GM12878 (cell line): Measurements from ENCODE around the gene CFAP299. TPM values are rescaled to one million over a fixed set of nuclear protein-coding genes. Genes with fewer than 3 reads are reported as not detected.

Experiments used
- ATAC-seq: fragments of 200-7000 bp; cut with Tn5 transposase; 3 replicates; pipeline ENCODE4 v1.9.1; 2020; ENCODE audit warnings: mild to moderate bottlenecking, moderate library complexity
- BruUV-seq: library from RNA; stranded (reverse); fragments of 400-500 nt; replicated peaks from 2 replicates; lab custom pipeline; 2021; lab: Mats Ljungman, UMichigan
- CTCF ChIA-PET: fragments of 300-600 bp; sonication (Branson Sonifier 250); formaldehyde crosslinking; extraction: SDS; loops from one replicate; lab custom pipeline; 2021; ENCODE audit warnings: inconsistent platforms; lab: Yijun Ruan, JAX
- POLR2A ChIA-PET: fragments of 350-600 bp; formaldehyde crosslinking; extraction: SDS; loops from one replicate; lab custom pipeline; 2021; ENCODE audit warnings: inconsistent platforms; lab: Charles Lee
- RAD21 ChIA-PET: fragments of 300-600 bp; sonication (Branson Sonifier 250); formaldehyde crosslinking; loops from one replicate; lab custom pipeline; 2023; ENCODE audit warnings: antibody characterized with exemption; ENCODE audit not compliant: unreplicated experiment; lab: Charles Lee
- SMC1A ChIA-PET: fragments of 300-600 bp; sonication (Branson Sonifier 250); formaldehyde crosslinking; loops from one replicate; lab custom pipeline; 2023; ENCODE audit not compliant: unreplicated experiment, uncharacterized antibody; lab: Charles Lee
- DNase-seq: peaks from one replicate; pipeline ENCODE4 v3.0.0-alpha.2; 2011; ENCODE audit warnings: low read depth, low spot score
- FAIRE-seq: peaks from 3 replicates; lab custom pipeline; 2011; peaks lifted over from hg19 to GRCh38; lab: Jason Lieb, UNC
- H2AFZ ChIP-seq: 2 replicates; pipeline ENCODE4 v1.6.0; 2011; ENCODE audit warnings: low read depth, low read length, control low read depth; ENCODE audit not compliant: control insufficient read depth
- H3K27ac ChIP-seq: 2 replicates; pipeline ENCODE4 v1.5.1; 2011; ENCODE audit warnings: control low read depth; ENCODE audit not compliant: control insufficient read depth, insufficient read depth
- H3K27me3 ChIP-seq, 2 experiments: replicated peaks in 1 of 2; 2 replicates each; pipeline versions ENCODE4 v1.6.0 to v1.6.1; 2011; ENCODE audit warnings: low read length in 1 of 2; ENCODE audit not compliant: control insufficient read depth in 2 of 2, insufficient read depth in 2 of 2
- H3K36me3 ChIP-seq, 2 experiments: 2 replicates each; pipeline ENCODE4 v1.5.1; 2011; ENCODE audit warnings: low read length in 1 of 2; ENCODE audit not compliant: control insufficient read depth in 2 of 2, insufficient read depth in 2 of 2
- H3K4me1 ChIP-seq: 2 replicates; pipeline ENCODE4 v1.6.1; 2011; ENCODE audit warnings: mild to moderate bottlenecking, low read length, moderate library complexity, mixed read lengths; ENCODE audit not compliant: control insufficient read depth, insufficient read depth
- H3K4me2 ChIP-seq: 2 replicates; pipeline ENCODE4 v1.6.0; 2011; ENCODE audit warnings: control low read depth; ENCODE audit not compliant: control insufficient read depth, insufficient read depth
- H3K4me3 ChIP-seq: fragments of 200-600 bp; sonication (generic); 2 replicates; pipeline ENCODE4 v1.5.1; 2016
- H3K79me2 ChIP-seq: 2 replicates; pipeline ENCODE4 v1.6.0; 2011; ENCODE audit warnings: low read length; ENCODE audit not compliant: control insufficient read depth, insufficient read depth
- H3K9ac ChIP-seq: 2 replicates; pipeline ENCODE4 v1.8.0; 2011; ENCODE audit warnings: low read length, control low read depth, mixed read lengths; ENCODE audit not compliant: control insufficient read depth, insufficient read depth
- H3K9me3 ChIP-seq: replicated peaks from 3 replicates; pipeline ENCODE4 v1.5.1; 2011; ENCODE audit warnings: mild to moderate bottlenecking, low read length; ENCODE audit not compliant: control insufficient read depth, insufficient read depth
- H4K20me1 ChIP-seq: 2 replicates; pipeline ENCODE4 v1.6.0; 2011; ENCODE audit not compliant: control insufficient read depth, insufficient read depth
- BACH1 ChIP-seq: fragments of 450-650 bp; IDR thresholded peaks from 2 replicates; pipeline ENCODE4 v1.6.1; 2017; ENCODE audit warnings: mild to moderate bottlenecking, borderline replicate concordance
- EED ChIP-seq: sonication (generic); IDR thresholded peaks from 2 replicates; pipeline ENCODE4 v1.6.1; 2016; ENCODE audit warnings: antibody characterized with exemption, low read depth
- JUNB ChIP-seq: IDR thresholded peaks from 2 replicates; pipeline ENCODE4 v1.6.1; 2016; ENCODE audit warnings: antibody characterized with exemption, mild to moderate bottlenecking
- SIN3A ChIP-seq: IDR thresholded peaks from 2 replicates; pipeline ENCODE4 v1.6.1; 2012; ENCODE audit warnings: low read depth, low read length, improper control_type of control experiment
- ZBTB11 ChIP-seq: fragments of 450-650 bp; formaldehyde crosslinking; IDR thresholded peaks from 2 replicates; pipeline ENCODE4 v1.5.0; 2022; ENCODE audit warnings: mild to moderate bottlenecking, missing genetic modification characterization
- WGBS: methylation state at CpG from one replicate; pipeline ENCODE4 v1.1.6; 2016; ENCODE audit warnings: low lambda C conversion rate; ENCODE audit not compliant: insufficient replicate concordance, insufficient coverage; ENCODE audit errors: missing lambda C conversion rate; 5-methylcytosine and 5-hydroxymethylcytosine counted together
- in situ Hi-C: fragments of 300-500 bp; cut with MboI; formaldehyde crosslinking; loops from 9 replicates; pipeline ENCODE4 v1.14.3; 2018; ENCODE audit warnings: mixed read lengths
- intact Hi-C: fragments of 100-400 bp; cut with micrococcal nuclease; formaldehyde crosslinking; loops from one replicate; pipeline ENCODE4 v1.14.2; 2022; ENCODE audit not compliant: unreplicated experiment
- polyA plus RNA-seq, 11 experiments: library from polyadenylated mRNA; depleted of rRNA in 4 of 11; unstranded in 6 of 11; stranded (reverse) in 5 of 11; fragments of >200 nt; fragmentation: Nextera tagmentation in 4 of 11; fragmentation: Illumina TruSeq in 1 of 11; extraction: Ambion mirVana in 4 of 11; extraction: Trizol in 1 of 11; gene quantifications; 1 replicate in 1 of 11; 2 replicates in 10 of 11; pipeline versions ENCODE4 v1.2.1 to v1.2.3, GENCODE V29; 2011 to 2016; ENCODE audit warnings: inconsistent platforms in 2 of 11, missing spikeins in 2 of 11, low read depth in 1 of 11
- total RNA-seq, 4 experiments: library from RNA; depleted of rRNA in 3 of 4; stranded (reverse); fragments of >200 nt in 3 of 4; fragmentation: Illumina TruSeq in 1 of 4; extraction: Trizol in 1 of 4; gene quantifications; 2 replicates each; pipeline versions ENCODE4 v1.2.1 to v1.2.3, GENCODE V29; 2013 to 2021

CFAP299 gene
- total and polyA plus RNA-seq, 10 of the 15 experiments (the other 5 are each of a cell fraction or from before 2014, with no cell fraction given), result 0.06 to 0.34 TPM; not detected in 8

GRCh38 chr4:80874979-80875378, 539.4 kb downstream of the CFAP299 start:
- 0 out of 2 replicates have a peak overlapping the region, but pooled peaks have one; percentile 28 for H3K27ac ChIP-seq
- H4K20me1 ChIP-seq, result no peaks in the 10 kb centered on the region
- intact Hi-C loops, result loop anchor here (5.0 to 10.0 kb wide), 4 partner anchors 127 to 510 kb away; partner anchors contain the start of gene BMP3
- H3K9me3 ChIP-seq, result no peaks in the 10 kb centered on the region
- peaks cover 13% of the 10 kb centered on the region for H3K4me1 ChIP-seq
- WGBS, result 100% methylated on average over 2 of the region's 2 CpGs
- TF ChIP-seq SIN3A, result no peak
- TF ChIP-seq BACH1, result no peak
- TF ChIP-seq JUNB, result no peak
- no peak for TF ChIP-seq EED
- no peak for TF ChIP-seq ZBTB11 (CRISPR knock-in tag)
- no peak overlapping the region for H3K4me3 ChIP-seq
- ChIA-PET CTCF (interaction anchor here (0.7 kb wide), 1 partner anchor 375 kb away, joined by 3 read pairs; no protein-coding TSS in a partner anchor), RAD21 (interaction anchor here (0.7 to 1.5 kb wide), 5 partner anchors 23 to 165 kb away, joined by 3 to 8 read pairs (median 4); no protein-coding TSS in a partner anchor), SMC1A (interaction anchor here (0.8 to 2.1 kb wide), 5 partner anchors 23 to 264 kb away, joined by 3 to 7 read pairs (median 5); no protein-coding TSS in a partner anchor), POLR2A (interaction anchor here (1.1 kb wide), 1 partner anchor 23 kb away, joined by 6 read pairs; no protein-coding TSS in a partner anchor)
- H3K36me3 ChIP-seq, result no peaks in the 10 kb centered on the region
- in situ Hi-C loops, result no loop called here
- no peaks in the 10 kb centered on the region for H3K27me3 ChIP-seq
- no peak for ATAC-seq
- H2AFZ ChIP-seq, result no peak overlapping the region
- H3K4me2 ChIP-seq, result no peak overlapping the region
- no peak for DNase-seq
- FAIRE-seq, result no peak
- BruUV-seq, result no TSS peak
- H3K9ac ChIP-seq, result no peak overlapping the region
- H3K79me2 ChIP-seq, result no peaks in the 10 kb centered on the region
